ENCODE results near the gene IQGAP2. TPM values are rescaled to one million over a fixed set of nuclear protein-coding genes. Genes with fewer than 3 reads are reported as not detected.
"Not testable (repeated sequence)": the region's sequence is repeated elsewhere in the genome, so short reads cannot be mapped to it uniquely, and the experiment has no call there.

The IQGAP2 gene, protein sequence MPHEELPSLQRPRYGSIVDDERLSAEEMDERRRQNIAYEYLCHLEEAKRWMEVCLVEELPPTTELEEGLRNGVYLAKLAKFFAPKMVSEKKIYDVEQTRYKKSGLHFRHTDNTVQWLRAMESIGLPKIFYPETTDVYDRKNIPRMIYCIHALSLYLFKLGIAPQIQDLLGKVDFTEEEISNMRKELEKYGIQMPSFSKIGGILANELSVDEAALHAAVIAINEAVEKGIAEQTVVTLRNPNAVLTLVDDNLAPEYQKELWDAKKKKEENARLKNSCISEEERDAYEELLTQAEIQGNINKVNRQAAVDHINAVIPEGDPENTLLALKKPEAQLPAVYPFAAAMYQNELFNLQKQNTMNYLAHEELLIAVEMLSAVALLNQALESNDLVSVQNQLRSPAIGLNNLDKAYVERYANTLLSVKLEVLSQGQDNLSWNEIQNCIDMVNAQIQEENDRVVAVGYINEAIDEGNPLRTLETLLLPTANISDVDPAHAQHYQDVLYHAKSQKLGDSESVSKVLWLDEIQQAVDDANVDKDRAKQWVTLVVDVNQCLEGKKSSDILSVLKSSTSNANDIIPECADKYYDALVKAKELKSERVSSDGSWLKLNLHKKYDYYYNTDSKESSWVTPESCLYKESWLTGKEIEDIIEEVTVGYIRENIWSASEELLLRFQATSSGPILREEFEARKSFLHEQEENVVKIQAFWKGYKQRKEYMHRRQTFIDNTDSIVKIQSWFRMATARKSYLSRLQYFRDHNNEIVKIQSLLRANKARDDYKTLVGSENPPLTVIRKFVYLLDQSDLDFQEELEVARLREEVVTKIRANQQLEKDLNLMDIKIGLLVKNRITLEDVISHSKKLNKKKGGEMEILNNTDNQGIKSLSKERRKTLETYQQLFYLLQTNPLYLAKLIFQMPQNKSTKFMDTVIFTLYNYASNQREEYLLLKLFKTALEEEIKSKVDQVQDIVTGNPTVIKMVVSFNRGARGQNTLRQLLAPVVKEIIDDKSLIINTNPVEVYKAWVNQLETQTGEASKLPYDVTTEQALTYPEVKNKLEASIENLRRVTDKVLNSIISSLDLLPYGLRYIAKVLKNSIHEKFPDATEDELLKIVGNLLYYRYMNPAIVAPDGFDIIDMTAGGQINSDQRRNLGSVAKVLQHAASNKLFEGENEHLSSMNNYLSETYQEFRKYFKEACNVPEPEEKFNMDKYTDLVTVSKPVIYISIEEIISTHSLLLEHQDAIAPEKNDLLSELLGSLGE (N-terminal part only)
- total RNA-seq: 28.5 TPM
- long read RNA-seq, partial matches to known transcripts: 7 of 14 reads
- long read RNA-seq, other reads (novel, unspliced or antisense): 7 of 14 reads

DNA sequence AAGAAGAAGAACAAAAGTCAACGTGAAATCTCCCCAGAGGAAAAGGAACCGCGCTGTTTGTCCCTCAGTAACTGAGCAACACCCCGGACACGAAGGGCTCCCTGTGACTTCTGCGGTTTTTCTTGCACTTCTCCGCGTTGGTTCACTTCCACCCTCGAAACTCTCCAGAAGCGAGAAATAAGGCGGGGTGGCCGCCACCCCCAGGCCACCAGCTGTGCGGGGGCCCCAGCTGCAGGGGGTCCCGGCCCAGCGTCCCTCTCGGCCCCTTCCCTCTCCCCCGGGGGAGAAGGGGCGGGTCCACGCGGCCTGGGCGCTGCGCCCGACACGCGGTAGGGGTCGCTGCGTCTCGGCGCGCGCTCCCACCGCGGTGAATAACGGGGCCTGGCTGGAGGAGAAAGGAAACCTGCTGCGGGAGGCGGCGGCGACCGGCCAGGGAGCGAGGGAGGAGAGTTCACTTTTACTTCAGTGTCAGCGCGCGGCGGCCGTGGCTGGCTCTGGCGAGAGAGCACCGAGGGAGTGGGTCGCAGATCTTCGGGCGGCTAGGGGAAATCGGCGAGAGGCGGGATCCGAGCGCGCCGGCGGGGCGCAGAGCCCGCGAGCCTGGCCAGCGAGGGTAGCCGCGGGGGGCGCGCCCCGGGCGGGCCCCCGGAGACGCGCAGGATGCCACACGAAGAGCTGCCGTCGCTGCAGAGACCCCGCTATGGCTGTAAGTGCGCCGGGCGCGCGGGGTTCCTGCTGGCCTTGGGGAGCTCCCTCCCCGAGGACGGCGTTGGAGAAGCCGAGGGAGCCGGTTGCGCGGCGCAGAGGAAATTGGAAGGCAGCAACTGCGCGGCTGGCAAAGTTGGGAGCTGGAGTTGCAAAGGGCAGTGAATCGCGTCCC lies at the start of gene IQGAP2:
IQGAP2 (plus strand) TSS at position 400 of the 880 bp plus-strand sequence; CDS start at position 661, 261 bp downstream.
- DNase-seq (ENCODE audit: low spot score): peak; percentile 94

DNA sequence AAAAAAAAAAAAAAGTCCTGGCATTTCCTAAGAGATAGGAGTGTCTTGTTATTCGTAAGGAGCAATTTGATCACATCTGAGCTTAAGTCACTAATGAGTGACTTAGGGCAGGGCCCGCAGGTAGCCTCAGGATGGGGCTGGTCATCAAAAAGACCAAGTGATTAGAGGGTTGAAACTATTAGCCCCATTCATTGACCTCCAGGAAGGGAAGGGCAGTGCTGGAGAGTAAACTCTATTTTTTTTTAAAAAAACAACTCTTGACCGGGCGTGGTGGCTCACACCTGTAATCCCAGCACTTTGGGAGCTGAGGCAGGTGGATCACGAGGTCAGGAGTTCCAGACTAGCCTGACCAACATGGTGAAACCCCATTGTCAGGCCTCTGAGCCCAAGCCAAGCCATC lies 46.2 kb upstream of the IQGAP2 start:
- DNase-seq (ENCODE audit: low spot score): no peak

DNA sequence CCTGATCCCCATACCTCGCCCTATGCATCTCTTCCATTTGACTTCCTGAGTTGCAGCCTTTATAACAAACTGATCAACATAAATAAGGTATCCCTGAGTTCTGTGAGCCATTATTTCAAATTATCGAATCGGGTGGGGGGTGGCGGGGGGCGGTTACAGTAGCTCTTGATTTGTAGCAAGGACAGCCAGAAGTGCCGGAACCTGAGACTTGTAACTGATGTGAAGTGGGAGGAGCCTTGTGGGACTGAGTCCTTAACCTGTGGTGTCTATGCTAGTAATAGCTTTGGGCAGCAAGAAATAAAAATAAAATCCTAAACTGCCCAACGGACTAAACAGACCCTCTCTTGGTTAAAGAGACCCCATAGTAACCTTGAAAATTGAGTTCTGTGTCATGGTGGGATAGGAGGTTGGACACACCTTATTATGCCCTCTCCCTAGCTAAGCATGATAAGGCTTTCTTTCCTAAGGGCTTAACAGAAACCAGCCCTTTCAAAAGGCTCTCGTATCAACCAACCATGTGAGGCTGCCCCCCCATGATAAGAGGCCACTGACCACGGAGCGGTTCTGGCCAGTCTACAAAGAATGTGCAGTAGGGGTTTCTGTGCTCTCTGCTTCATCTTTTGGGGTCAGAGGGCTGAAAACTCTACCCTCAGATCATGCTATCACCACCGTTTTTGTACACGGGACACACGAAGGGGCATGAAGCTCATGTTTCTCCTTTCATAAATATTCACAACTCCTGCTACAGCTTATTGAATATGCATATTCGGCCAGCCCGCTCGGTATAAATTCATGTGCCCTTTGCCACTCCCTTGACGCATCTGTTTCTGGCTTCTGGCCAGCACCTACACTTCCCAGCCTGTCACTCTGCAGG lies 39.5 kb upstream of the IQGAP2 start:
- no peak for DNase-seq (ENCODE audit: low spot score)

DNA sequence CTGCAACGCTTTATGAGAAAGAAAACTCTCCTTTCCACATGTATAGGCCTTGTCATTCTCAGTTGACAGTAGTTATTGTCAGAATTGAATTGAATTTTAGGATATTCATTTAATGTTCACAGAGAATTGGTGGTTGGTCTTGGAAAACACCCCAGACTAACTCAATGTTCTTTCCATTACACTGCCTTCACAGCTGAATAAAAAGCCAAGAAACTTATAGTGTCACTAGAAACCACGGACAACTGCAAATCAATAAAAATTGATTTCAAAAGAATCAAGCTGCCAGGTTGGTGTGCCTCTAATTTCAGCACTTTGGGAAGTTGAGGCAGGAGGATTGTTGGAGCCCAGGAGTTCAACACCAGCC lies 38.9 kb upstream of the IQGAP2 start:
- DNase-seq (ENCODE audit: low spot score): no peak

DNA sequence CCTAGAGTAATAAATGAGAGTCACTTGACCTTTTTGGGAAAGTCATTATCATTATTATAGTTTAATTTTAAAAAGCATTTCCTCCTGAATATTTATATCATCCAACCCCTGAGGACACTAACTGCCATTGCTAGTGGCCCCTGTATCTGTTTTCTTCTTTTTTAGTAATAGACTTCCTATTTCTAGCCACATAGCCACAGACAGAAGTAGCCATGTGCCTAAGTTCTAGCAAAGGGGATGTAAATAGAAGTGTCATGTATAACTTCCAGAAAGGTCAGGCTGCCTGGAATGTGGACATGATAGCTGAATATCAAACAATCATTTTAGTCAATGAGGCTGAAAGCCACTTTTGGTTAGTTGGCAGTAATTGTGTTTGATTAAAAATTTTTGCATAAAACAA lies 37.5 kb upstream of the IQGAP2 start:
- DNase-seq (ENCODE audit: low spot score): no peak

DNA sequence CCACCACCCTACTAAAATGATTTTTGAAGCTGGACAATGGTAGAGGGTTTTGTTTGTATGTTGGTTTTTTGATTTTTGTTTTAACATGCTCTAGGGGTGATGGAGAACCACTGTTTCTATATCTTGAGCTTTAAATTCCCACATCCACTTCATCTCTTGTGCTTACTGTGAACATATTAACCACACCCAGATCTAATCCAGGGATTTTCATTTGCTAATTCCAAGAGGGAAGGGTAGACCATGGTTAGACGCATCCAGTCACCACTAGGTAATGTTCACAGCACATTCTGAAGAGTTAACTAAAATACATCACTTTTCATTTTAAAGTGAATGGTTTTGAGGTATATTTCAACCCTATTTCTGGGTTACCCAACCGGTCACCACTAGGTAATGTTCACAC lies 36.5 kb upstream of the IQGAP2 start:
- no peak for DNase-seq (ENCODE audit: low spot score)

DNA sequence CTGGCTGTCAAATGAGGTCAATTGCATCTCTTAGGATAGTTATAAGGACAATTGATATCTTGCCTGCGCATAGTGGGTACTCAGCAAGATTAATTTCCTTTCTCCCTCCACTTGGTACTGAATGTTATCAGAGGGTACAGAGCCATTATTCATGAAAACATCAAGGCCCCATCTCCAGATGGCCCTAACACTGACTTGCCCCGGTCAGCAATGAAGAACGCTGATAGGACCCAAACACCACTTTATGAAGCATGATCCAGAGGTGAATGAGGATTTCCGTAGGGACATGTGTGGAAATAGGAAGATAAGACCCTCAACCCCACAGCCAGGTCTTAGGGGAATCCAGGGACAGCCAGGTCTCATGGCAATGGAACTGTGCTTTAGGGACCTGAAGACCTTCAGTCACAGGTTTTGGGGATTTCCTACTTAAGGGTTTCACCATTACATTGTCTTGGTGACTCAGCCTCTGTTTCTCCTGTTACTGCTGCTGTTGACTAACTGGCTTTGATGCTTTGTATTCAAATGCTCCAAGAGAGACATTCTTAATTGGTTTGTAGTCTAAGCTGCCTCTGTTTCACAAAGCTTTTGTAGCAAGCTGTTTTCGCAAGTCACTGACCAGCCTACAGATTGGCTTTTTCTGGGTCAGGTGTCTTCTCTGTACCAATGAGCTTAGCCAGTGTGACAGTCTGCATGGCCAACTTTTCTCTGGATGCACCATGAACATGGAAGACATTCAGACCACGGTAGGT lies 35.3 kb upstream of the IQGAP2 start:
- no peak for DNase-seq (ENCODE audit: low spot score)

DNA sequence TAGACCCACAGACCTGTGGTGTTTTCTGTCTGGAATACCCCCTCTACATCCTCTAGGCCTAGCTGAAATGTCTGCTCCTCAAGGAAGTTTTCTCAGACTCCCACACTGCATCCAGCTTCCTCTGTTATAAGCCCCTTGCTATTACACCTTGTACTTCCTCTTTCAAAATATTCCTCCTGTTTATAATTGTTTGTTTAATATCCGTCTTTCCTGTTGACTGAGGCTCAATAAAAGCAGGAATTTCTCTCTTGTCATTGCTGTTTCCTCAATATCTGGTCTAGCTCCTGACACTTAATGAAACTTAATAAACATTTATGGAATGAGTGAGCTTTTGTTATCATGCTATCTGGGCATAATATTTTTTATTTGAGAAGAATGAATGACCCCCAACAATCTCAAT lies 34.1 kb upstream of the IQGAP2 start:
- DNase-seq (ENCODE audit: low spot score): no peak

DNA sequence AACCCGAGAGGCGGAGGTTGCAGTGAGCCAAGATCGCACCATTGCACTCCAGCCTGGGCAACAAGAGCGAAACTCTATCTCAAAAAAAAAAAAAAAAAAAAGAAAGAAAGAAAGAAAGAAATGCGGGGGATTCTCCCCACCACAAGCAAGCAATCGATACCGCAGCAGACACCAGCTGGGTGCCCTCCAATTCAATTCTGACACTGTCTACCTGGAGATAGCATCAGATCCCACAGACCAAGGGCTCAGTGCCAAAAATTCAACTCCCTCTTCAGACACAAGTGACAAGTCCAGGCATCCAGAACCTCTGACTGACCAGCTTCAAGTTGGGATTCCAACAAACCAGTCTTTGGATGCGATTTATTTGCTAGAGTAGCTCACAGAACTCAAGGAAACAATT lies 33.4 kb upstream of the IQGAP2 start:
- not testable (repeated sequence) for DNase-seq (ENCODE audit: low spot score)

DNA sequence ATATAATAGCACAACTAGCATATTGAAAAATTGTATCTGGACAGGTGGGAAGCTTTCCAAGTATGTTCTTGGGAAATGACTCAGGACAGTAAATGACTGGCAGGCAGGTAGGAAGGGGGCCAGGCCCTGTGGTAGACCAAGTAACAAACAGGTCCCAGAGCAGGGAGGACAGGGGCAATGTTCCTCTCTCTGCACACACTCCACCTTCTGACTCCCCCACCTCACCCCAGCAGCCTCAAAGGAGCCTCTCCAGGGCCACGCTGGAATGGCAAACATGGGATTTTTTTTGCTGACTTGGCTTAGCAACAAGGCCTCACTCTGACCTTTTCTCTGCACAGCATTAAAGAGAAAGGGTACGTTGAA lies 31.1 kb upstream of the IQGAP2 start:
- DNase-seq (ENCODE audit: low spot score): no peak

DNA sequence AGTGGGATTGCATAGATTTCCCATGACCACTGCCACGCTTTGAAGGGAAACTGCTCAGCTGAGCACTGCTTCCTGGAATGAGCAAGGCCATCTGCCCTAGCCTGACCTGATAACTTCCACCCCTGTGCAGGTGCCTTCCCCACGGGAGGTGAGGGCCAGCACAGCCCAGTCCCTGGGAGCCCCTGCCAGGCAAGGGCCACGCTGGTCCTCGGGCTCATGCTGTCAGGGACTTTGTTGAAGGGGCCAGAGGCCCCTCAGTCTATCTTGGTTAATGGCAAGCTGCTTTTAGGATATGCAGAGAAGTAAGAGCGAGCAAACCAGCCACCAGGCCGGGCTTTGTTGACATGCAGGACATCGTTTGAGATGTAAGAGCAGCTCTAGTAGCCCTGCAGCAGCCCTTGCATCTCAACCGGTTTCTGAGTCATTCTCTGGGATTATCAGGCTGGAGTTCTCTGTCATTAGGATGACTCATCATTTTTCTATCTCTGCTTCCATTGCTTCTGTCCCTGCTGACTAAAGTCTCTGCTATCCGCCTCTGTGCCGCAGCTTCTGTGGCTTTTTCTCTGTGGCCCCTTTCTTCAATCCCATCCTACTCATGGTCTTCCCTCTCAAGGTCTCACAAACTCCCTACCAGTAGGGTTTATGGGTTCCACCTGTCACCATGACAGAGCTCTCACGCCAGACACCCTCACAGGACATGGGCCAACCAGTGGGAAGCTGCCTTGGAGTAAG lies 30.6 kb upstream of the IQGAP2 start:
- no peak for DNase-seq (ENCODE audit: low spot score)

DNA sequence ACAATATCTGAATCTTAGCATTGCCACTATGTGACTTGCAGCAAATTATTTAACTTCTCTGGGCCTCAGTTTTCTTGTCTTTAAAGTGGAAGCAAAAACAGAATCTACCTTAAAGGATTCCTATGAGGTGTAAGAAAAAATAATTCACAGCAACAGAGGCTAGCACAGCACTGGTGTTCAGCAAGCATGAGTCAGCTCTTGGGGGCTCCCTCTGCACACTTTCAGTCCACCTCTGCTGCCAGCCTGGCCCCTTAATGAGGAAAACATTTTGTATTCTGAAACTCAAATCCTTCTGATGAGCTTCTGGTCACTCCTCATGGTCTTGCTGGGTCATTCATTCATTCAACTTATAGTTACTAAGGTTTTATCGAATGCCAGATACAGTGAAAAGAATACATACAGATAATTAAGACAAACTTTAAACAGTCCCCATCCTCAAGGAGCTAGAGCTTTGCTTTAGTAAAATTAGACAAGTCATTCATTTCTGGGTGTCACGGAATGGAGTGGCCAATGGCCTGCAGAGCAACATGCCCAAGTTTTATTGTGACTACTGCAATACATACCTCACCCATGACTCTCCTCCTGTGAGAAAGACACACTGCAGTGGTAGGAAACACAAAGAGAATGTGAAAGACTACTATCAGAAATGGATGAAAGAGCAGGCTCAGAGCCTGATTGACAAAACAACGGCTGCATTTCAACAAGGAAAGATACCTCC lies 26.8 kb upstream of the IQGAP2 start:
- DNase-seq (ENCODE audit: low spot score): no peak

DNA sequence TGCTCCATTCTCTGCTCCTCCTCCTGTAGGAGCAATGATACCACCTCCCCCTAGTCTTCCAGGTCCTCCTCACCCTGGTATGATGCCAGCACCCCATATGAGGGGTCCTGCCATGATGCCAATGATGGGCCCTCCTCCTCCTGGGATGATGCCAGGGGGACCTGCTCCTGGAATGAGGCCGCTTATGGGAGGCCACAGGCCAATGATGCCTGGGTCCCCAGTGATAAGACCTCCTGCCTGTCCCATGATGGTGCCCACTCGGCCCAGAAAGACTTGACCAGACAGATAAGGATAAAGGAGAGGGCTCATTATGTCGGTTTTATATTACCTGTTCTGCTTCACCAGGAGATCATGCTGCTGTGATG lies 26.2 kb upstream of the IQGAP2 start:
- DNase-seq (ENCODE audit: low spot score): no peak

DNA sequence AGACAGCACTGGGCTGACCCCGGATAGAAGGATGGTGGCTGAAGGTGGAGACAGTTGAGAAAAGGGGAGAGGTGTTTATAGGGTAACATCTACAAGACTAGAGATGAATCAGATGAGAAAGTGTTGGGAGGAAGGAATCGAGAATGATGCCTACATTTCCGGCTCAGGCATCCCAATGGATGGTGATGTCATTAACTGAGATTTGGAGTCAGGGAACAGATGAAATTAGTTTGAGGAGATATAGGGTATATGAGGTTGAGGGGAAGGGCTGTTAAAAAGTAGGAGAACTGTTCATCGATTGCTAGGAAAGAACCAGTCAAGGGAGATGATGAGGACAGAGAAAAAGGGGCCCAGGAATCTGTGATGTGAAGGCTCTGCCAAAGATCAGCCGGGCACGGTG lies 24.7 kb upstream of the IQGAP2 start:
- no peak for DNase-seq (ENCODE audit: low spot score)

DNA sequence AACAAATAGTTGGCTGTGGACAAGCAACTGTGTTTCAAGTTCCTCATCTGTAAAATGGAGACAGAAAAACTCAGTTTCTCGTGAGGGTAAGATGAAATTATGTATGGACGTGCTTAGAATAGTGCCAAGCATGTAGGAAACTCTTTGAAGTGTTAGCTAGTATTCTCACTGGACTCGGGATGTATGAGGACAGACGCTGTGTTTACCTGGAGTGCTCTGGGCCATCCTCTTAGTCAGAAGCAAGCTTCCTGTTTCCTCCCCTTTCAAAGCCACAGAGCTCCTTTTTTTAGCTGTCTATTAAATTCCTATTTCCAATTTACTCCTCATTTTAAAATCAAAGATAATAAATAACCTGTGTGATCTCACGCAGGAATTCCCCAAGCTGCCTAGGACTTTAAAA lies 23.8 kb upstream of the IQGAP2 start:
- DNase-seq (ENCODE audit: low spot score): no peak

DNA sequence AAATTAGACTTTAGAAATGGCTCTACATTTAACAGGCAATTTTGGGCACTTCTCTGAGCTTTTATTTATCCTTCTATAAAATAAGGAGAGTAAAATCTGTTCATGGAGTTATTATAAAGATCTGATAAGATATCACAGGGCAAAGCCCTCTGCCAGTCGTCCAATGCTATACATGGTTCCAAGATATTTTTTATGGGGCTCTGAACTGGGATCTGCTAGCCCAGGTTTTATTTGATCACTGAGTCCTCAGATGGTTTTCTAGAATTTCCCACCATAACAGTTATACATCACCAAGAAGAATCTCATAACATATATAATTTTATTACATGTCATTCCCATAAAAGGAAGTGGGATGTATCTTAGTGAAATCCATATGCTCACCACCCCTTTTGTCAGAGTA lies 23.2 kb upstream of the IQGAP2 start:
- no peak for DNase-seq (ENCODE audit: low spot score)

DNA sequence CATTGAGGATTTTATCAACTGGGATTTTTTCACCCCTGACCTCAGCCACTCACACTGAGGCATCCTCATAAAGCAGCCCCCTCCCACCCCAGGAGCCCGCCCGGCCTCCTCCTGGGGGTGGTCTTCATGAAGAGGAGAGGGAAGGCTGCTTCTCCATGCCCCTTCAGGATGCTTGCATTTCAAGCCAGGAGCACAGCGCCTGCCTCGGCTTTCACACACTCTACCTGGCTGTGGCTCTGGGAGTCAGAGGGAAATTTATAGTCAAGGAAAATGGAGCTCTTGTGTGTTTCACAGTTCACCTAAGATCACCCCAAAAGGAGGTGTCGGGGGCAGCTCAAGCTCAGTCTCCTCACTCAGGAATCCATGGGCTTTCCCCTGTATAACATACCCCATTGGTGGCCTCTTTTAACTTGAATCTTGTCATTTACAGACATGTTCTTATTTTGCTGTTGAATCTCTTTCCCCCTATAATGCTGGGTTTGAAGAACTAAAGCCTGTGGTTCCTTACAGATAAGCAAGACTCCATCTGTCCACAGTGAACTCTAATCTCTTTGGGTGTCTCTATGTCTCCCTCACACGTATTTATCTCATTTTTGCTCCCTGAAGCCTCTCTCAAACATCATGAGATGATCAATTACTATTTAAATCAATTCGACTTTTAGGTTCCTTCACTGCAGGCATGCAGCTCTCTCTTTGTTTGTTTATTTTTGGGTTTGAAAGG lies 22.6 kb upstream of the IQGAP2 start:
- DNase-seq (ENCODE audit: low spot score): no peak
